Suppressor macrophage treated with lipopolysaccharide for 1 hour (primary cell): Measurements from ENCODE around the gene DPP9.
A peak's percentile ranks its signal among the peaks of the same experiment; 100 is the strongest.

Source experiments
- DNase-seq, 3 donors: peaks; one replicate each; pipeline ENCODE4 v3.0.0-alpha.2; 2020 to 2022

Gene DPP9

DNA sequence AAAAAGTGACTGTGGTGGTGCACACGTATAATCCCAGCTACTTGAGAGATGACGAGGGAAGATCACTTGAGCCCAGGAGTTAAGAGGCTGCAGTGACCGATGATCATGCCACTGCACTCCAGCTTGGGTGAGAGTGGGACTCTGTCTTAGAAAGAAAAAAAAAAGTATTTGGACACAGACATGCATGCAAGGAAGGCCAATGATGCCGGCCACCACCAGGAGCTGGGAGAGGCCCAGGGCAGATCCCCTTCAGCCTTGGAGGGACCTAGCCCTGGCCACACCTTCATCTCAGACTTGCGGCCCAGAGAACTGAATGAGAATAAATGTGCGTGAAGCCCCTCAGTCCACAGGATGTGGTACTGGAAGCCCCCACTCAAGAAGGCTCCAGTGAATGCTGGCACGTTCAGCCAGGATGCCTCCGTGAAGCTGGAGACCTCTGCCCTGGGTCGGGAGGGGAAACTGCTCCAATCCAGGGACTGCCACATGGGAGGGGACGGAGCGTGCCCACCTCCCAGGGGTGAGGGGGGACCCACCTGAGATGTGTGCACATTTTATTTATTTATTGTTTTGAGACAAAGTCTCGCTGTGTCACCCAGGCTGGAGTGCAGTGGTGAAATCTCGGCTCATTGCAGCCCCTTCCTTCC, 69.7 kb downstream of the DPP9 start:
- DNase-seq = no peak

DNA sequence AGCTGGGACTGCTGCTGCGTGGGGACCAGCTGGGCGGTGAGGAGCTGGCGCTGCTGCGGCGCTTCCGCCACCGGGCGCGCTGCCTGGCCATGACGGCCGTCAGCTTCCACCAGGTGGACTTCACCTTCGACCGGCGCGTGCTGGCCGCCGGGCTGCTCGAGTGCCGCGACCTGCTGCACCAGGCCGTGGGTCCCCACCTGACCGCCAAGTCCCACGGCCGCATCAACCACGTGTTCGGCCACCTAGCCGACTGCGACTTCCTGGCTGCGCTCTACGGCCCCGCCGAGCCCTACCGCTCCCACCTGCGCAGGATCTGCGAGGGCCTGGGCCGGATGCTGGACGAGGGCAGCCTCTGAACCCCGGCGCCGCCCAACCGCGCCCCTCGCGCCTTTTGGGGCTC, 71.6 kb downstream of the DPP9 start:
- DNase-seq = no peak

- no peak for DNase-seq
These were observed 73.5 kb downstream of the DPP9 start for GRCh38 chr19:4650159-4650558.

DNA sequence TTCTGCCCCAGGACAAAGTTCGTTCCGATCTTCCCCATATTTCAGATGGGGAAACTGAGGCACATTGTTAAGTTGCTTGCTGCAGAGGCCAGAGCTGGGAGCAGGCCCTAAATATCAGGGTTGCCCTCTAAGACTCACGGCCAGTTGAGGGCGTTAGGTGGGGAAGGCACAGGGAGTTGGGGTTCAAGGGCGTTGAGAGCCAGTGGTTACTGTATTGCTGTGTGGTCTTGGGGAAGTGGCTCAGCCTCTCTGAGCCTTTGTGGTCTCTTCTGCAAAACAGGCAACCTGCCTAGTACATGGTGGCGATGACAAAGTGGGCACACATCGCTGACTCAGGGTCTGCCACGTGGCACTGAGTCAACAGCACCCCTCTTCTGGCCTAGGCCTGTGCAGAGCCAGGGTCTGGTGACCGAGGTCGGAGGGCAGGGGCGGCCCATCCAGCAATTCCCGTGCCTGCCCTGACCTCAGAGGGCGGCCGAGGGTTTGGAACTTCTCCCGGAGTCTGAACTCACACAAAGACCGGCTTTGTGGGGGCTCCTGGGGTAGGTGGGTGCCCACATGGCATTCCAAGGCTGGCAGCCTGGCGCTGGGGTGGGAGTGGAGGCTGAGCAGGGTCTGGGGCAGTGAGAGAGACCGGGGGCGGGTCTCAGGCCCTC, 74.1 kb downstream of the DPP9 start:
- DNase-seq = no peak

DNA sequence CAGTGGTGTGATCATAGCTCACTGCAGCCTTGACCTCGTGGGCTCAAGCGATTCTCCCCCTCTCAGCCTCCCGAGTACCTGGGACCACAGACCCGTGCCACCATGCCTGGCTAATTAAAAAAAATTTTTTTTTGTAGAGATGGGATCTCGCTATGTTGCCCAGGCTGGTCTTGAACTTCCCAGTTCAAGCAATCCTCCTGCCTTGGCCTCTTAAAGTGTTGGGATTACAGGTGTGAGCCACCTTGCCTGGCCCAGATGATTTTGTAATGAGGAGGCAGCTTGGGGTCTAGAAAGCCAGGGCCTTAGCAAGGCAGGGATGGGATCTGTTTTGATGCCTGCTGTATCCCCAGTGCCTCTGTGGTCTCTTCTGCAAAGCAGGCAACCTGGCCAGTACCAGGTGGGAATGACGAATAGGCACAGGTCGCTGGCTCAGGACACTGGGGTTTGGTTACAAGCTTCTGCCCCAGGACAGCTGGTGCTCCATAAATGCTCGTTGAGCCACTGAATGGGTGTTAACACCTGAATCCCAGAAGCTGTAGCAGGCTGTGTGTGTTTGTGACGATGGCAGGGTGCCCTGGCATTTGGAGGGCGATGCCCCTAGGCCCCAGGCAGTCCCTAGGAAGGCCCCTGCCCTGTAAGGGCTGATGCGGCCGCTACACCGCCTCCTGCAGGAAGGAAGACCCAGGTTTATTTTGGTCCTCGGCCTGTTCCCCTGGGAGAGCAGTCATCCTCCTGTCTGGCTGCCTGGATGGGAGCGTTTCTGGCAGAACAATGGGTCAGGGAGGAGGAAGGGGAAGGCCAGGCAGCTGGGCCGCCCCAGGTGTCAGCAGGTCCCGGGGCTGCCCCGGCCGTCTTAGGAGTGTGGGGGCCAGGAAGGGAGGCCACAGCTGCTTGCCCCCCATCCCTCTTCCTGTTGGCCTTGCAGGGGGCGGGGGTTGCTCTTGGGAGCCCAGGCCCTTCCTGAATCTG, 75.7 kb downstream of the DPP9 start:
- no peak for DNase-seq

GRCh38 chr19:4645718-4646117, 77.9 kb downstream of the DPP9 start:
- no peak for DNase-seq

DNA sequence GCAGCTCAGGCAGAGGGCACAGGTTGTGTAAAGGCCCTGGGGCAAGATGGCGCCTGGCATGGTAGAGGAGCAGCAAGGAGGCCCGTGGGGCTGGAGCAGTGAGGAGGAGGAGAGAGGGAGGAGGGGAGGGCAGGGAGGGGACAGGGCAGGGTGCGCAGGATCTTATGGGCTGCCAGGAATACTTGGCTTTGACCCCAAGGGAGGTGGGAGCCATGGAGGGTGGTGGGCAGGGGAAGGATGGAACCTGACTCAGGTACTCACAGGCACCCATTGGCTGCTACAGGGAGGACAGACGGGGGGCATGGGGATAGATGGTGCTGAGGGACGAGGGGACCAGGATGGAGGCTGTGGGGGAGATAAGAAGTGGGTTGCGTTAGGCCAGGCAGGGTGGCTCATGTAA, 81.0 kb downstream of the DPP9 start:
- no peak for DNase-seq

DNA sequence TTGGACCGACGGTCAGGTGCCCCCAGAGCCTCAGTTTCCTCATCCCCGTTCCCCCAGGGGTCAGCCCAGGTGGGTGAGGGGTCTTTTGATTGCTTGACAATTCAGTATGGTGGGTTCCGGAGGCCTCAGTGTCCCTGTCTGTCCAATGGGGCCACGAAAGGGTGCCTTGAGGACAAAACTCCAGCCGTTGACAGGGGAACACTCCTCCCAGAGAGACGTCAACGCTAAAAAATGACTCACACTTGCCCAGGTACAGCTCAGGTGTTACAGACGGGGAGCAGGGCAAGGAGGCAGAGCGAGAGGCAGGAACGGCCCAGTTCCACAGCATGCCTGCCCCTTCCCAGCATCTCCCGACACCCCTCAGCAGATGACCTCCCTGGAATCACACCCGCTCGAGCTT, 82.5 kb downstream of the DPP9 start:
- no peak for DNase-seq

DNA sequence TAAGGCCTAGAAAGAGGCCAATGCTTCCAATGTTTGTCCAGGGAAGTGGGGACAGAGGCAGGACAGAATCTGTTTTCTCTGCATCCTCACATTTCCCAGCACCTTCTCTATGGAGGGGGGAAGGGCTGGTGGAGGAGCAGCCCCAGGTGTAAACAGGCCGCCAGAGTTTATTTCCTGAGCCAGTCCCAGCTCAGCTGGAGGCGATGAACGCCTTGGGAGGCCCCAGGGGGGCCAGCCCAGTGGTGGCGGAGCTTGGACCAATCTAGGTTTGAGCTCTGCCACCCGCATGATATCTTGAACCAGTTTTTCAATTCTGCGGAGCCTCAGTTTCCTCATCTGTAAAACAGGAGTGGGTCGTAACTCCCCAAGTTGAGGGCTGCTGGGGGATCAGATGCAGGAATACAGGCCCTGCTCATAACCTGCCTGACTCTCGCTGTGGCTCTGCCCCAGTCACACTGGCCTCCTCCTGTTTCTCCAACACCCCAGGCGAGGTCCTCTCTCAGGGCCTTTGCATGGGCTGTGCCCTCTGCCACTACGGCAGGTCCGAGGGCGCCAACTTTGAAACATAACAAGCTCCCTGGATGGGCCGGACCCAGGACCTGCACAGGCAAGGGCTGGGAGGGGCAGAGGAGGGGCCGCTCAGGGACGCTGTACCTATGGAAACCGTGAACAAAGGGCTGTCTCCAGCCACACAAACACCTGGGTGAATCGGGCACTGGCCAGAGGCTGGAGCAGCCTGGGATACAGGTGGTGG, 83.2 kb downstream of the DPP9 start:
- no peak for DNase-seq

DNA sequence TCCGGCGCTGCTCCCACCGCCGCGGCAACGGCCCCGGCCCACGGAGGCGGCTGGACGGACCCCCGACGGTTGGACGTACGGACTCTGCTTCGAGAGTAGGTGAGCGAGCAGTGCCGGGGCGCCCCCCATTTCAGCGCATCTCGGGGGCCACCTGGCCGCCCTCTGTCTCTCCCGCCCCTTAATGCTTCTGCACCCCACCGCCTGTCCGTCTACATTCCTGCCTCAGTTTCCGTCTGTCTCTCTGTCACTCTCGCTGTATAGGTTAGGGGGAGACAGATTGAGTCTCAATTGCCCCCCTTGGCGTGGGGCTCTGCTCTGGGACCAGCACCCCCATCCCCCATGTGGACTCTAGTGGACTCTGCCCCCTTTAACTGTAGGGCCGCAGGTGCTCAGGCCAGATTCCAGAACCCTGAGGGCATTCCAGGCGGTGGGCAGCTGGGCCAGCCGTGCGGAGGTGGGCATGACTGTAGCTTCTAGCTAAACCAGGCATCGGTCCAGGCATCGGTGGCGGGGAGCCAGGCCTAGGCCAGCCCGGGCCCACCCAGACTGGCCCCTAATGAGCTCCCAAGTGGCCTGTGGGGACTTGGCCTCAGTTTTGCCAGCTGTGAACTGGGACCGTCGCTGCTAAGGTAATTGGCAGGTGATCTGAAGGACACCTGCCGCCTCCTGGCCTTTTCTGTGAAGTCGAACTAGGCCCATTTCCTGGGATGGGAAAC, 84.0 kb downstream of the DPP9 start:
- DNase-seq = peak in 1 of 3 donors; percentile 29

GRCh38 chr19:4638828-4639530, 84.7 kb downstream of the DPP9 start, which contains the start of gene TNFAIP8L1:
Gene TNFAIP8L1, plus strand, starts transcription at chr19:4639516. Its CDS starts 12,354 bp downstream, at chr19:4651870.
- DNase-seq = peak; percentile 99 to 100 (median 99)

GRCh38 chr19:4638317-4638716, 85.3 kb downstream of the DPP9 start:
- DNase-seq = no peak

- no peak for DNase-seq
These were observed 86.9 kb downstream of the DPP9 start for GRCh38 chr19:4636761-4637160.

- DNase-seq = peak; percentile 66 to 87 (median 76)
These were observed 87.4 kb downstream of the DPP9 start for GRCh38 chr19:4636151-4636717.

DNA sequence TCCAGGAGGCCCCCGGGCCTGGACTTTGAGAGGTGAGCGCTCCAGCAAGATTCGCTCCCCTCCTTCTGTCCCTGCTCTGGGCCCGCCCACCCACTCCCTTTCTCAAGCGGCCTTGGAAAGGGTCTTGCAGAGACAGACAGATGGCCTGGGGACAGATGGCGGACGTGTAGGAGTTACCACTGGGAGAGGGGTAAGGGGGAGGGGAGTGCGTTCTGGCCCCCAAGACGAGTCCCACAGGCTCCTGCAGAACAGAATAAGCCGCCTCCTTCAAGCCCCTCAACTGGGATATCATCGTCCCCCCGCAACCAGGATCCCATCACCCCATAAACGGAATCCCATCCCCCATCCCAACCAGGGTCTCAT, 87.9 kb downstream of the DPP9 start:
- no peak for DNase-seq

DNA sequence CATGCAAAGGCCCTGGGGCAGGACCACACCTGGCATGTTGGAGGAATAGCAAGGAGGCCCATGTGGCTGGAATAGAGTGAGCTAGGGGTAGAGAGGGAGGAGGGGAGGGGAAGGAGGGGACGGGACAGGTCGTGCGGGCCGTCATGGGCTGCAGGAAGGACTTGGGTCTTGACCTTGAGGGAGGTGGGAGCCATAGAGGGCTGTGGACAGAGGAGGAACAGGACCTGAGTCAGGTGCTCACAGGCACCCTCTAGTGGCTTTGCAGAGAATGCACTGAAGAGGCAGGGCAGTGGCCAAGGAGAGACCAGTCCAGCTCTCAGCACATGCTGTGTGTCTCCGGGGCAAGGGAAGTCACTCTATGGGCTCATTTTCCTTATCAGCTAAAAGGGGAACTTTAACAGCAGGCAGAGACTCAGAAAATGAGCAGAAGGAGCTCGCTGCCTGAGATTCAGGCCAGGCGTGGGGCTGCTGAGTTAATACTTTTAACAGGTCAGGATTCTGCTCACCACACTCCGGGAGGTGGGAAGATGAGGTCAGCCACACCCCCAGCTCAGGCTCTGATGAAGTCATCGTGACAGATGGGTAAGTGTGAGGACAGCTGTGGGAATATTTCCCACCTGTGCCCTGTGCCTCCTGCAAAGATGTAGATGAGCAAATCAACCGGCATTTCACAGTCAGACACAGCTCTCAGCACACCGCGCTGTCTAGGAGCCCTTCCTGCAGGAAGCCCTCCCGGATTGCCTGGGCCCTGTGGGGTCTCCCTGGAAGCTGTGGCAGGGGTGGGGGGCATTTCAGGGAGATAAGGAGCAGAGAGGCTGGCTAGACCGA, 90.3 kb downstream of the DPP9 start:
- DNase-seq = peak; percentile 89 to 93 (median 93)
